H1 (cell line): ENCODE results near the gene KIR3DL3. TPM values are rescaled to one million over a fixed set of nuclear protein-coding genes. Genes with fewer than 3 reads are reported as not detected.
"Not testable (repeated sequence)": the region's sequence is repeated elsewhere in the genome, so short reads cannot be mapped to it uniquely, and the experiment has no call there.

Experiments used
- CTCF ChIA-PET: fragments of 300-600 bp; sonication (Branson Sonifier 250); formaldehyde crosslinking; loops from one replicate; lab custom pipeline; 2021; ENCODE audit not compliant: partially characterized antibody; lab: Charles Lee
- POLR2A ChIA-PET: fragments of 300-600 bp; sonication (Branson Sonifier 250); formaldehyde crosslinking; loops from one replicate; lab custom pipeline; 2021; ENCODE audit warnings: inconsistent platforms; ENCODE audit not compliant: partially characterized antibody; lab: Charles Lee
- DNase-seq, 2 experiments: peaks; one replicate each; pipeline versions ENCODE4 v3.0.0 to v3.0.0-alpha.2; 2010 to 2022; ENCODE audit warnings: low spot score in 2 of 2, low read depth in 1 of 2, mixed read lengths in 1 of 2
- FAIRE-seq: peaks from 2 replicates; lab custom pipeline; 2011; peaks lifted over from hg19 to GRCh38; lab: Jason Lieb, UNC
- H2AFZ ChIP-seq: 2 replicates; pipeline ENCODE4 v1.8.1; 2012; ENCODE audit warnings: low read length, inconsistent platforms
- H2AK5ac ChIP-seq: 2 replicates; pipeline ENCODE4 v1.6.1; 2013; ENCODE audit warnings: low read depth, low read length
- H2BK120ac ChIP-seq: replicated peaks from 2 replicates; pipeline ENCODE3; 2013; ENCODE audit warnings: low read depth, low read length, inconsistent platforms
- H2BK12ac ChIP-seq: 2 replicates; pipeline ENCODE4 v1.6.1; 2013; ENCODE audit warnings: low read depth, low read length
- H2BK15ac ChIP-seq: 2 replicates; pipeline ENCODE4 v1.6.1; 2013; ENCODE audit warnings: low read length
- H2BK20ac ChIP-seq: 2 replicates; pipeline ENCODE4 v1.6.1; 2013; ENCODE audit warnings: low read length
- H2BK5ac ChIP-seq: 2 replicates; pipeline ENCODE4 v1.6.1; 2013; ENCODE audit warnings: low read depth, low read length
- H3K14ac ChIP-seq: 2 replicates; pipeline ENCODE4 v1.6.1; 2013; ENCODE audit warnings: inconsistent platforms; ENCODE audit not compliant: insufficient read length
- H3K18ac ChIP-seq: 2 replicates; pipeline ENCODE4 v1.6.1; 2013; ENCODE audit warnings: low read length; ENCODE audit errors: extremely low read depth
- H3K23ac ChIP-seq: 2 replicates; pipeline ENCODE4 v1.6.1; 2013; ENCODE audit warnings: inconsistent platforms; ENCODE audit not compliant: insufficient read length
- H3K23me2 ChIP-seq: 2 replicates; pipeline ENCODE4 v1.6.1; 2013; ENCODE audit warnings: low read depth, low read length
- H3K27ac ChIP-seq: 2 replicates; pipeline ENCODE4 v1.6.1; 2011; ENCODE audit warnings: low read depth, low read length, inconsistent platforms
- H3K27me3 ChIP-seq, 4 experiments: replicated peaks in 1 of 4; 1 replicate in 1 of 4; 2 replicates in 3 of 4; pipeline versions ENCODE4 v1.6.1 to v1.8.1; 2011 to 2013; ENCODE audit warnings: low read length in 3 of 4, mild to moderate bottlenecking in 3 of 4, inconsistent platforms in 2 of 4, mixed read lengths in 2 of 4, moderate library complexity in 1 of 4; ENCODE audit not compliant: control insufficient read depth in 3 of 4, insufficient read depth in 3 of 4; ENCODE audit errors: extremely low read depth in 1 of 4
- H3K36me3 ChIP-seq, 4 experiments: 2 replicates each; pipeline versions ENCODE4 v1.6.1 to v1.8.1; 2011 to 2013; ENCODE audit warnings: mild to moderate bottlenecking in 4 of 4, low read length in 3 of 4, moderate library complexity in 2 of 4, control low read depth in 1 of 4, inconsistent platforms in 1 of 4; ENCODE audit not compliant: insufficient read depth in 4 of 4, control insufficient read depth in 2 of 4
- H3K4ac ChIP-seq: replicated peaks from 2 replicates; pipeline ENCODE3; 2013; ENCODE audit warnings: low read length, low read depth, mixed read lengths, inconsistent platforms; ENCODE audit not compliant: insufficient read length
- H3K4me1 ChIP-seq, 4 experiments: replicated peaks in 1 of 4; 1 replicate in 1 of 4; 2 replicates in 3 of 4; pipeline versions ENCODE4 v1.6.1 to v1.8.1; 2011 to 2013; ENCODE audit warnings: low read length in 3 of 4, inconsistent platforms in 2 of 4, mixed read lengths in 1 of 4; ENCODE audit not compliant: insufficient read depth in 4 of 4, control insufficient read depth in 3 of 4
- H3K4me2 ChIP-seq, 2 experiments: 2 replicates each; pipeline versions ENCODE4 v1.6.1 to v1.8.1; 2011 to 2013; ENCODE audit warnings: low read depth in 2 of 2, low read length in 2 of 2, control low read depth in 1 of 2, inconsistent platforms in 1 of 2, mild to moderate bottlenecking in 1 of 2; ENCODE audit not compliant: insufficient read depth in 1 of 2
- H3K4me3 ChIP-seq, 4 experiments: fragments of 200-600, 300-600 bp in 1 of 4; sonication (generic), shearing (Covaris generic), sonication (Bioruptor Twin) in 1 of 4; 2 replicates each; pipeline versions ENCODE4 v1.5.1 to v1.8.1; 2011 to 2016; ENCODE audit warnings: low read length in 4 of 4, low read depth in 3 of 4, control low read depth in 2 of 4, inconsistent platforms in 2 of 4, mild to moderate bottlenecking in 2 of 4, mixed read lengths in 1 of 4, moderate library complexity in 1 of 4; ENCODE audit not compliant: insufficient read depth in 2 of 4; ENCODE audit errors: extremely low read depth in 1 of 4
- H3K56ac ChIP-seq: replicated peaks from 2 replicates; pipeline ENCODE3; 2013; ENCODE audit warnings: low read depth, mild to moderate bottlenecking, mixed read lengths, low read length, inconsistent platforms; ENCODE audit not compliant: insufficient read length
- H3K79me1 ChIP-seq: 2 replicates; pipeline ENCODE4 v1.6.1; 2013; ENCODE audit warnings: low read depth, low read length, control low read depth
- H3K79me2 ChIP-seq, 2 experiments: 2 replicates each; pipeline versions ENCODE4 v1.6.1 to v1.8.1; 2012 to 2013; ENCODE audit warnings: low read length in 2 of 2, mild to moderate bottlenecking in 2 of 2, inconsistent platforms in 1 of 2; ENCODE audit not compliant: insufficient read depth in 2 of 2, control insufficient read depth in 1 of 2
- H3K9ac ChIP-seq, 4 experiments: replicated peaks in 1 of 4; 1 replicate in 1 of 4; 2 replicates in 3 of 4; pipeline versions ENCODE4 v1.6.1 to v1.8.1; 2011 to 2013; ENCODE audit warnings: low read depth in 3 of 4, low read length in 3 of 4, control low read depth in 2 of 4, mild to moderate bottlenecking in 2 of 4, moderate library complexity in 2 of 4, inconsistent platforms in 1 of 4; ENCODE audit errors: extremely low read depth in 1 of 4
- H3K9me3 ChIP-seq, 2 experiments: 2 replicates each; pipeline versions ENCODE4 v1.6.1 to v1.8.1; 2012 to 2013; ENCODE audit warnings: mild to moderate bottlenecking in 2 of 2, moderate library complexity in 2 of 2, control low read depth in 1 of 2, inconsistent platforms in 1 of 2, low read depth in 1 of 2, low read length in 1 of 2, mixed read lengths in 1 of 2; ENCODE audit not compliant: insufficient read depth in 2 of 2
- H4K20me1 ChIP-seq, 2 experiments: replicated peaks in 1 of 2; 2 replicates each; pipeline versions ENCODE3 to v1.8.1; 2011 to 2013; ENCODE audit warnings: inconsistent platforms in 2 of 2, low read length in 2 of 2, mild to moderate bottlenecking in 1 of 2; ENCODE audit not compliant: insufficient read depth in 2 of 2, control insufficient read depth in 1 of 2
- H4K5ac ChIP-seq: 2 replicates; pipeline ENCODE4 v1.6.1; 2013; ENCODE audit warnings: low read length, low read depth, mixed read lengths, inconsistent platforms; ENCODE audit not compliant: insufficient read length
- H4K8ac ChIP-seq: 2 replicates; pipeline ENCODE4 v1.8.0; 2013; ENCODE audit warnings: mild to moderate bottlenecking, moderate library complexity, low read length, inconsistent platforms; ENCODE audit not compliant: insufficient read depth; ENCODE audit errors: extremely low read depth
- H4K91ac ChIP-seq: replicated peaks from 2 replicates; pipeline ENCODE3; 2013; ENCODE audit warnings: low read length, mixed read lengths, inconsistent platforms; ENCODE audit not compliant: insufficient read length
- WGBS, 2 experiments: shearing (Covaris generic) in 1 of 2; methylation state at CpG; one replicate each; pipeline versions ENCODE4 v1.1.6 to v1.1.7; 2013 to 2015; ENCODE audit warnings: low lambda C conversion rate in 2 of 2, mixed read lengths in 2 of 2, inconsistent platforms in 1 of 2, low coverage in 1 of 2, missing lambda C conversion rate in 1 of 2; ENCODE audit not compliant: insufficient replicate concordance in 2 of 2, insufficient coverage in 1 of 2, insufficient read length in 1 of 2; ENCODE audit errors: extremely low coverage in 1 of 2, missing lambda C conversion rate in 1 of 2; 5-methylcytosine and 5-hydroxymethylcytosine counted together
- polyA plus RNA-seq, 7 experiments: library from polyadenylated mRNA; depleted of rRNA in 3 of 7; stranded (reverse) in 5 of 7; unstranded in 2 of 7; fragments of >200 nt in 5 of 7; fragments of 200-250 nt in 2 of 7; gene quantifications; 1 replicate in 5 of 7; 2 replicates in 1 of 7; 4 replicates in 1 of 7; pipeline versions ENCODE4 v1.2.1 to v1.2.3, GENCODE V29; 2011 to 2013; ENCODE audit warnings: missing spikeins in 2 of 7, mixed read lengths in 2 of 7
- total RNA-seq: library from RNA; stranded (reverse); fragmentation: NEBNext Ultra II Directional; extraction: Animal tissue kit (Norgen Biotek cat#: 25700); gene quantifications from 2 replicates; pipeline ENCODE4 v1.2.1, GENCODE V29; 2021

KIR3DL3 gene
- total and polyA plus RNA-seq, 2 of the 8 experiments (the other 6 are each of a cell fraction or from before 2014, with no cell fraction given), result not detected

DNA sequence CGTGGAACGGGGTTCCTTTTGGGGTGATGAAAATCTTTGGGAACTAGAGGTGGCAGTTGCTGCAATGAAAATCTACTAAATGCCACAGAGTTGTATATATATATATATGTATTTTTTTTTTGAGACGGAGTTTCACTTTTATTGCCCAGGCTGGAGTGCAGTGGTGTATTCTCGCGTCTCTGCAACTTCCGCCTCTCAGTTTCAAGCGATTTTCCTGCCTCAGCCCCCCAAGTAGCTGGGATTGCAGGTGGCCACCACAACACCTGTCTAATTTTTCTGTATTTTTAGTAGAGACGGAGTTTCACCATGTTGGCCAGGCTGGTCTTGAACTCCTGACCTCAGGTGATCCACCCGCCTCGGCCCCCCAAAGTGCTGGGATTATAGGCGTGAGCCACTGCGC is 42.6 kb upstream of the KIR3DL3 start:
- H2AK5ac ChIP-seq, H4K8ac ChIP-seq, DNase-seq, H3K27me3 ChIP-seq, H3K4me3 ChIP-seq, H3K56ac ChIP-seq, H3K27ac ChIP-seq, H3K4ac ChIP-seq, H2BK15ac ChIP-seq, H3K23me2 ChIP-seq, H3K79me1 ChIP-seq, H2BK120ac ChIP-seq, H2BK20ac ChIP-seq, H2AFZ ChIP-seq, H4K91ac ChIP-seq, H3K18ac ChIP-seq, H3K36me3 ChIP-seq, H3K23ac ChIP-seq, H3K14ac ChIP-seq, H3K9ac ChIP-seq, H4K5ac ChIP-seq, H4K20me1 ChIP-seq, H3K4me1 ChIP-seq, H2BK12ac ChIP-seq, POLR2A ChIA-PET, H3K4me2 ChIP-seq, H3K79me2 ChIP-seq, FAIRE-seq, H2BK5ac ChIP-seq: not testable (repeated sequence)
- WGBS, 2 experiments, result 84% methylated on average over 12 of the region's 12 CpGs; no CpG with 5 or more reads in 1 of the 2 experiments
- CTCF ChIA-PET, result interaction anchor here (0.6 to 0.7 kb wide), 2 partner anchors 25 to 1241 kb away, joined by 3 to 4 read pairs; no protein-coding TSS in a partner anchor
- H3K9me3 ChIP-seq, result peaks cover 41 to 65% of the 10 kb centered on the region in 2 experiments
